Kidney (tissue), 14 donors: Measurements from ENCODE around the gene CATSPERD. TPM values are rescaled to one million over a fixed set of nuclear protein-coding genes. Genes with fewer than 3 reads are reported as not detected.

Experiments
- DNase-seq, 5 donors: peaks; one replicate each; pipeline ENCODE4 v3.0.0-alpha.2; 2013 to 2020
- FAIRE-seq: peaks from 2 replicates; lab custom pipeline; 2012; peaks lifted over from hg19 to GRCh38; lab: Jason Lieb, UNC
- H3K27ac ChIP-seq, 2 donors: one replicate each; pipeline ENCODE4 v1.7.0; 2013; ENCODE audit warnings: low read depth in 2 of 2, low read length in 2 of 2, inconsistent platforms in 1 of 2
- H3K27me3 ChIP-seq: one replicate; pipeline ENCODE4 v1.7.1; 2013; ENCODE audit warnings: low read length, inconsistent platforms; ENCODE audit not compliant: control insufficient read depth, insufficient read depth
- H3K36me3 ChIP-seq, 3 donors: one replicate each; pipeline versions ENCODE4 v1.7.0 to v1.7.1; 2013; ENCODE audit warnings: low read length in 3 of 3, control low read depth in 1 of 3, inconsistent platforms in 1 of 3; ENCODE audit not compliant: insufficient read depth in 3 of 3, control insufficient read depth in 2 of 3
- H3K4me1 ChIP-seq, 3 donors: one replicate each; pipeline versions ENCODE4 v1.7.0 to v1.7.1; 2013; ENCODE audit warnings: low read length in 3 of 3, inconsistent platforms in 1 of 3, low read depth in 1 of 3; ENCODE audit not compliant: control insufficient read depth in 2 of 3, insufficient read depth in 2 of 3
- H3K4me3 ChIP-seq, 3 donors: one replicate each; pipeline versions ENCODE4 v1.7.0 to v1.8.1; 2013; ENCODE audit warnings: low read length in 3 of 3, control low read depth in 1 of 3, inconsistent platforms in 1 of 3
- H3K9ac ChIP-seq, 3 donors: one replicate each; pipeline versions ENCODE4 v1.7.0 to v1.7.1; 2013; ENCODE audit warnings: low read length in 3 of 3, control low read depth in 1 of 3, inconsistent platforms in 1 of 3
- H3K9me3 ChIP-seq, 3 donors: one replicate each; pipeline versions ENCODE4 v1.7.0 to v1.7.1; 2013; ENCODE audit warnings: low read length in 3 of 3, control low read depth in 1 of 3, inconsistent platforms in 1 of 3; ENCODE audit not compliant: control insufficient read depth in 2 of 3, insufficient read depth in 1 of 3
- intact Hi-C: fragments of 100-400 bp; cut with DNase I; formaldehyde crosslinking; loops from one replicate; pipeline ENCODE4 v1.11.1; 2022
- polyA plus RNA-seq: library from polyadenylated mRNA; stranded (reverse); fragments of 350-450 nt; fragmentation: Illumina TruSeq; extraction: RNeasy Lipid Tissue Mini Kit (QIAGEN cat#74804); gene quantifications from one replicate; pipeline ENCODE4 v1.2.3, GENCODE V29; 2014; ENCODE audit warnings: low read depth, low replicate concordance; ENCODE audit not compliant: insufficient read depth
- total RNA-seq: library from RNA; stranded (reverse); fragmentation: NEBNext Ultra II Directional; extraction: Animal tissue kit (Norgen Biotek cat#: 25700); gene quantifications from one replicate; pipeline ENCODE4 v1.2.1, GENCODE V29; 2021
- TF ChIP-seq, protein P1 (sequence below): IDR thresholded peaks from 3 replicates; pipeline ENCODE4 v1.5.1; 2012; ENCODE audit warnings: mild to moderate bottlenecking, moderate library complexity, borderline replicate concordance; ENCODE audit not compliant: insufficient read depth; ENCODE audit errors: extremely low read depth
- donor health status: control.
- donor health status: control.
- donor health status: control.
- donor health status: control.
- donor health status: control.
- donor health status: DM: yes; HTN: yes; CAD: no.
- donor health status: Normal renal cell carcinoma (clear cell type).

Gene CATSPERD
- total and polyA plus RNA-seq, 2 donors from 2014 or later, result not detected

DNA sequence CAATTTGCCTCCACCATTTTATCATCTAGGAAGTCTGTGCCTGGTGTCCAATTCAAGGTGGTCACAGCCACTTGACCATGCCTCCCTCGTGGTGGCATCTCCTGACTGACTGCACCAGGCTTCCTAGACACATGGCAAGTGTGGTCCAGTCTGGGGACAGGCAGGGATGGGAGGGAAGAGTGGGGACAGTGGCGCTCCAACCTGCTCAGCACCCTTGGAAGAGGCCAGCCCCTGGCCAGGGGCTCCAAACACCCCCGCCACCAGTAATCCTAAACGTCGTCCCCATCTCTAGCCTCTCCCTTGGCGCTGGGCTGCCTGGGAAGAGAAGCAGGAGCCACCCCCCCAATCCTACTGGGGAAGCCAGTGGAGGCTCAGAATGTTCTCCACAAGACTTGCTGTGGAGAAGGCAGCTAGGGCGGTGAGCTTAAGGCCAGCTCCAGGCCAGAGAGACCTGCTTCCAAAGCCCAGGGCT lies 27.7 kb upstream of the CATSPERD start:
- no peak overlapping the region for H3K9ac ChIP-seq
- no peak overlapping the region for H3K4me3 ChIP-seq
- H3K27ac ChIP-seq, result no peak overlapping the region
- intact Hi-C loops, result no loop called here
- peaks cover 2 to 28% (median 9%) of the 10 kb centered on the region in 3 donors for H3K36me3 ChIP-seq
- no peak for FAIRE-seq
- no peak for DNase-seq
- peaks cover 0 to 11% (median 4%) of the 10 kb centered on the region in 3 donors for H3K4me1 ChIP-seq
- H3K27me3 ChIP-seq, result no peaks in the 10 kb centered on the region
- H3K9me3 ChIP-seq, result no peaks in the 10 kb centered on the region
- TF ChIP-seq, protein P1, sequence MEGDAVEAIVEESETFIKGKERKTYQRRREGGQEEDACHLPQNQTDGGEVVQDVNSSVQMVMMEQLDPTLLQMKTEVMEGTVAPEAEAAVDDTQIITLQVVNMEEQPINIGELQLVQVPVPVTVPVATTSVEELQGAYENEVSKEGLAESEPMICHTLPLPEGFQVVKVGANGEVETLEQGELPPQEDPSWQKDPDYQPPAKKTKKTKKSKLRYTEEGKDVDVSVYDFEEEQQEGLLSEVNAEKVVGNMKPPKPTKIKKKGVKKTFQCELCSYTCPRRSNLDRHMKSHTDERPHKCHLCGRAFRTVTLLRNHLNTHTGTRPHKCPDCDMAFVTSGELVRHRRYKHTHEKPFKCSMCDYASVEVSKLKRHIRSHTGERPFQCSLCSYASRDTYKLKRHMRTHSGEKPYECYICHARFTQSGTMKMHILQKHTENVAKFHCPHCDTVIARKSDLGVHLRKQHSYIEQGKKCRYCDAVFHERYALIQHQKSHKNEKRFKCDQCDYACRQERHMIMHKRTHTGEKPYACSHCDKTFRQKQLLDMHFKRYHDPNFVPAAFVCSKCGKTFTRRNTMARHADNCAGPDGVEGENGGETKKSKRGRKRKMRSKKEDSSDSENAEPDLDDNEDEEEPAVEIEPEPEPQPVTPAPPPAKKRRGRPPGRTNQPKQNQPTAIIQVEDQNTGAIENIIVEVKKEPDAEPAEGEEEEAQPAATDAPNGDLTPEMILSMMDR, result no peak

DNA sequence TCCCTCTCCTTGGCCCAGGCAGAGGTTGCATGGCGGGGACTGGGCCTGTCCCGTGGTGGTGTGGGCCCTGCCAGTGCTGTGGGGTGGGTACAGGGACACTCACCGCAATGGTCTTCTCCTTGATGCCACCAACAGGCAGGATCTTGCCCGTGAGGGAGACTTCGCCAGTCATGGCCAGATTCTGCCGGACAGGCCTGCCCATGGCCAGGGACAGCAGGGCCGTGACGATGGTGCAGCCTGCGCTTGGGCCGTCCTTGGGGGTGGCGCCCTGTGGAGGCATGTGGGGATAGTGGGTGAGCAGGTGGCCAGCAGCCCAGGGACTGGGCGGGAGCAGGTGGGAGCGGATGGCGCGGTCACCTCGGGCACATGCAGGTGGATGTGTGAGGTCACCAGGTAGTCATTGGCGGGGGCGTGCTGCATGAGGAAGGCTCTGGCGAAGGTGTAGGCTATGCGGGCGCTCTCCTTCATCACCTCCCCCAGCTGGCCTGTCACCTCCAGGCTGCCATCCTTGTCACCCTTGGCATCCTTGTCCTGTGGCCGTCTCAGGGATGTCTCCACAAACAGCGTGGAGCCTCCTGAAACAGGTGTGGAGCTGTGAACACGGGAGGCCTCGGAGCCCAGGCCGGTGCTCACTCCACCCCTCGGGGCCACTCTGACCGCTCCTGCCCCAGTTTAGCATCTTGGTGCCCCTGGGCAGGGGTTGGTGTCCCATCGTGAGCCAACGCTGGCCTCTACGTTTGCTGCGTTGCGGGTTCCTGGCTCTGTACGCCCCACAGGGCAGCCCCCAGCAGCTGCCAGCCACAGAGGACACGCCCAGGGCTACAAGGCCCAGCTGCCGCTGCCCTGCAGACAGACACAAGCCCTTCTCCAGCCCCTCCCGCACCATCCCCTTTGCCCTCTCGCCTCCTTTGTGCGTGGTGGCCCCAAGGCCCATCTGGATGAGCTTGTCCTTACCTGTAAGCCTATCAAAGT lies 27.0 kb upstream of the CATSPERD start:
- intact Hi-C loops, result no loop called here
- no peak overlapping the region for H3K4me3 ChIP-seq
- H3K27ac ChIP-seq, result no peak overlapping the region
- peaks cover 2 to 28% (median 9%) of the 10 kb centered on the region in 3 donors for H3K36me3 ChIP-seq
- FAIRE-seq, result no peak
- no peak for DNase-seq
- no peak overlapping the region for H3K9ac ChIP-seq
- no peaks in the 10 kb centered on the region for H3K9me3 ChIP-seq
- TF ChIP-seq, protein P1, result no peak
- H3K4me1 ChIP-seq, result peaks cover 0 to 11% (median 4%) of the 10 kb centered on the region in 3 donors
- H3K27me3 ChIP-seq, result no peaks in the 10 kb centered on the region

DNA sequence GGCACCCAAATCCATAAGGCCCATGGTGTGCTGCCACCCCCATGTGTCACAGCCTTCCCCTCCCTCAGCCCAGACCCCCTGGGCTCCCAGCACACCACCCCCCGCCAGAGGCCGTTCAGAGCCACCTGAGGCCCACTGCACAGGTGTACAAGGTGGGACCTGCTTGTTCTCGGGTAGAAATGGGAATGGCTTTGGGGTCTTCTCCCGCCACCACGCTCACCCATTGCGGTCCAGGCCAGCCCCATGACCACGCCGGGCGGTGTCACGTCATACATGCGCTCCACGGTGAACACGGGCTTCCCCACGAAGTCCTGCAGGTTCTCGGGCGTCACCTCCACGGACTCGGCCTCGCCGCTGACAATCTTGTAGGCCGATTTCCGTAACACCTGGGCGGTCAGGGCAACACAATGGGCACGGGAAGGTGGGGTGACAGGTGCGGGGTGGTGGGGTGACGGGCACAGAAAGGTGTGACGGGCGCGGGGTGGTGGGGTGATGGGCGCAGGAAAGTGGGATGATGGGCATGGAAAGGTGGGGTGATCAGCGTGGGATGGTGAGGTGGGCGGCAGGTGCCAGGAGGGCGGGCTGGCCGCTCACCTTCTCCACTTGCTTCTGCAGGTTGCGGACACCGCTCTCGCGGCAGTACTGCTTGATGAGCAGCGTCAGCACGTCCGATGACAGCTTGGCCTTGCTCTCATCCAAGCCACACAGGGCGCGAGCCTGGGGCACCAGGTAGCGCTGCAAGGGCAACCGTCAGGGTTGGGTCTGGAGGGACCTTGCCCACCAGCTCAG lies 26.1 kb upstream of the CATSPERD start:
- H3K36me3 ChIP-seq, result peaks cover 2 to 28% (median 12%) of the 10 kb centered on the region in 3 donors
- H3K27ac ChIP-seq, result no peak overlapping the region
- TF ChIP-seq, protein P1, result no peak
- H3K9ac ChIP-seq, result no peak overlapping the region
- H3K9me3 ChIP-seq, result no peaks in the 10 kb centered on the region
- intact Hi-C loops, result no loop called here
- no peak for FAIRE-seq
- peak in 1 of 5 donors; percentile 43 for DNase-seq
- H3K4me1 ChIP-seq, result peaks cover 0 to 11% (median 4%) of the 10 kb centered on the region in 3 donors
- no peaks in the 10 kb centered on the region for H3K27me3 ChIP-seq
- no peak overlapping the region for H3K4me3 ChIP-seq
